KBM-7 (cell line): ENCODE results near the gene CDX1.

Experiments
- DNase-seq: peaks from one replicate; pipeline ENCODE4 v3.0.0-alpha.2; 2015
- in situ Hi-C: fragments of 300-500 bp; cut with MboI; formaldehyde crosslinking; loops from 2 replicates; pipeline ENCODE4 v1.14.3; 2020; ENCODE audit warnings: low sequenced_read_pairs, low pct_unique_long_range_greater_than_20kb, mixed read lengths

Gene CDX1

GRCh38 chr5:150177721-150178120, 11.1 kb downstream of the CDX1 start:
- DNase-seq: no peak
- in situ Hi-C loops: no loop called here

GRCh38 chr5:150178262-150178661, 11.7 kb downstream of the CDX1 start:
- in situ Hi-C loops: no loop called here
- DNase-seq: no peak

- no peak for DNase-seq
- in situ Hi-C loops: no loop called here
Observed at GRCh38 chr5:150179019-150179620, 12.5 kb downstream of the CDX1 start.

- in situ Hi-C loops: no loop called here
- DNase-seq: peak; percentile 47
Observed at GRCh38 chr5:150180241-150181026, 13.9 kb downstream of the CDX1 start.

GRCh38 chr5:150181027-150181426, 14.4 kb downstream of the CDX1 start:
- in situ Hi-C loops: no loop called here
- DNase-seq: no peak

GRCh38 chr5:150181766-150182545, 15.4 kb downstream of the CDX1 start:
- in situ Hi-C loops: no loop called here
- no peak for DNase-seq

GRCh38 chr5:150182774-150183173, 16.2 kb downstream of the CDX1 start:
- no peak for DNase-seq
- in situ Hi-C loops: no loop called here

GRCh38 chr5:150183436-150183835, 16.9 kb downstream of the CDX1 start:
- in situ Hi-C loops: no loop called here
- no peak for DNase-seq

GRCh38 chr5:150184006-150184405, 17.4 kb downstream of the CDX1 start:
- in situ Hi-C loops: no loop called here
- DNase-seq: no peak

- in situ Hi-C loops: no loop called here
- DNase-seq: no peak
Observed at GRCh38 chr5:150184990-150185912, 18.7 kb downstream of the CDX1 start.

GRCh38 chr5:150186137-150186536, 19.6 kb downstream of the CDX1 start:
- in situ Hi-C loops: no loop called here
- no peak for DNase-seq

- in situ Hi-C loops: no loop called here
- no peak for DNase-seq
Observed at GRCh38 chr5:150186897-150187296, 20.3 kb downstream of the CDX1 start.

- no peak for DNase-seq
- in situ Hi-C loops: no loop called here
Observed at GRCh38 chr5:150188146-150188842, 21.7 kb downstream of the CDX1 start.

GRCh38 chr5:150189326-150189725, 22.7 kb downstream of the CDX1 start:
- in situ Hi-C loops: no loop called here
- DNase-seq: no peak

- in situ Hi-C loops: no loop called here
- no peak for DNase-seq
Observed at GRCh38 chr5:150189728-150190502, 23.3 kb downstream of the CDX1 start, which contains the start of gene SLC6A7. TSS of gene SLC6A7 (plus strand) at chr5:150190062. CDS start at chr5:150190328, 266 bp downstream.

GRCh38 chr5:150190503-150190979, 24.0 kb downstream of the CDX1 start:
- DNase-seq: no peak
- in situ Hi-C loops: no loop called here

GRCh38 chr5:150190987-150191386, 24.4 kb downstream of the CDX1 start:
- no peak for DNase-seq
- in situ Hi-C loops: no loop called here

- in situ Hi-C loops: no loop called here
- no peak for DNase-seq
Observed at GRCh38 chr5:150192462-150192861, 25.9 kb downstream of the CDX1 start.
